ENCODE measurements around the gene GPR4.

DNA sequence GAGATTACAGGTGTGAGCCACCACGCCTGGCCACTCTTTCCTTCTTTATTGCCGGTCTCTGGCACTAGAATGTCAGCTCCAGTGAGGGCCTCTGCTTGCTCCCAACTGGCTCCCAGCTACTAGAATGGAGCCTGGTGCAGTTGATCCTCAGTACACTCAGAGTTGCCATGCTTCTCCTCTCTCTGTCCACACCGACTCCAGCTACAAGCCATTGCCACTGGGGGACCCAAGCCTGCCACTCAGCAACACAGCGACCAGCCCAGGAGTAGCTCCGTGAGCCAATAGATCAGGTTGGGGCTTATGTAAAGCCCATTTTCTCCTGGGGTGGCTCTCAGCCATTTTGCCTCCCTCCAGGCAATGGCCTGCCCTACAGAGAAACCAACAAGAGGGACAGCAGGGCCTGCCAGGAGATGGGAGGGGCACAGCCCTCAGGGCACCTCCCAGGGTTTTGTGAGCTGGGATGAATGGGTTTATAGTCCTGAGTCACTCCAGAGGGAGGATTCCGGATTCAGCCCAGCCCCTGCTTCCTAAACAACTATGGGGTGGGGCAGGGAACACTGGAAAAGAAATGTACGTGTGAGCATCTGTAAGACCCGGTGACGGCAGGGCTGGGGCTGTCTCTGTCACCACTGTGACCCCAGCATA, 53.9 kb downstream of the GPR4 start:
- TF ChIP-seq, protein P1, sequence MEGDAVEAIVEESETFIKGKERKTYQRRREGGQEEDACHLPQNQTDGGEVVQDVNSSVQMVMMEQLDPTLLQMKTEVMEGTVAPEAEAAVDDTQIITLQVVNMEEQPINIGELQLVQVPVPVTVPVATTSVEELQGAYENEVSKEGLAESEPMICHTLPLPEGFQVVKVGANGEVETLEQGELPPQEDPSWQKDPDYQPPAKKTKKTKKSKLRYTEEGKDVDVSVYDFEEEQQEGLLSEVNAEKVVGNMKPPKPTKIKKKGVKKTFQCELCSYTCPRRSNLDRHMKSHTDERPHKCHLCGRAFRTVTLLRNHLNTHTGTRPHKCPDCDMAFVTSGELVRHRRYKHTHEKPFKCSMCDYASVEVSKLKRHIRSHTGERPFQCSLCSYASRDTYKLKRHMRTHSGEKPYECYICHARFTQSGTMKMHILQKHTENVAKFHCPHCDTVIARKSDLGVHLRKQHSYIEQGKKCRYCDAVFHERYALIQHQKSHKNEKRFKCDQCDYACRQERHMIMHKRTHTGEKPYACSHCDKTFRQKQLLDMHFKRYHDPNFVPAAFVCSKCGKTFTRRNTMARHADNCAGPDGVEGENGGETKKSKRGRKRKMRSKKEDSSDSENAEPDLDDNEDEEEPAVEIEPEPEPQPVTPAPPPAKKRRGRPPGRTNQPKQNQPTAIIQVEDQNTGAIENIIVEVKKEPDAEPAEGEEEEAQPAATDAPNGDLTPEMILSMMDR (IDR thresholded peaks at IDR 0.05), result no peak
- no peak for TF ChIP-seq POLR2A (IDR thresholded peaks at IDR 0.05)

Measured in Peyer's patch (tissue), 4 donors.